Measurements from ENCODE around the gene MAPK11. TPM values are rescaled to one million over a fixed set of nuclear protein-coding genes. Genes with fewer than 3 reads are reported as not detected.
"Not testable (repeated sequence)": the region's sequence is repeated elsewhere in the genome, so short reads cannot be mapped to it uniquely, and the experiment has no call there.

The MAPK11 gene
- polyA plus RNA-seq, 4 donors: 6.8 to 9.4 (median 8.8) TPM

DNA sequence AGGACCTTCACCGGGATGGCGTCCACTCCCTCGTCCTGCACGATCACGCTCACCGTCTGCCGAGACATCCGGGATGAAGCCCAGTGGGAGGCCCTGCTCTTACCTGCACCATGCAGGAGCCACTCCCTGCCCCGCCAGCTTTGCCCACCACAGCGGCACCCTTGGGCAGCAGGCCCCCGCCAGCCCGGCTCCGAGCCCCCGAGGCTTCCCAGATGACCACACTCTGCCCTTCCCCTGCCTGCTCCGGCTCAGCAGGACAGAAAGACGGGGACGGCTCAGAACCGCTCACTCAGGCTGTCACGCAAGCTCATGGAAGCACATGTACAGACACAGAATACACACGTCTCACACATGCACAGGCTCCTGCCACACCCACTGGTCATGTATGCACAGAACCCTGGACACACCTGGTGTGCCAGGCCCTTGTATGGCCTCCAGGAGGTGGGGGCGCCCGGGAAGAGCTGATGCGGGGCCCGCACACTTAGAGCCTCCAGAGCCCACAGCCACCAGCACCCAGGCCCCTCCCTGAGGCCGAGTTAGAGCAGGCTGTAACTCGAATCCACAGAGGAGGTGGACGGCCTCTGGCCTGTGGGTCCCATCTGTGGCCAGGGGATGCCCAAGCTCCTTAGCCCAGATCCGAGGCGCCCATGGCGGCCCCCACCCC is 8.9 kb upstream of the MAPK11 start:
- no peak for DNase-seq (ENCODE audit: low read depth in 4 of 4, low spot score in 2 of 4)

DNA sequence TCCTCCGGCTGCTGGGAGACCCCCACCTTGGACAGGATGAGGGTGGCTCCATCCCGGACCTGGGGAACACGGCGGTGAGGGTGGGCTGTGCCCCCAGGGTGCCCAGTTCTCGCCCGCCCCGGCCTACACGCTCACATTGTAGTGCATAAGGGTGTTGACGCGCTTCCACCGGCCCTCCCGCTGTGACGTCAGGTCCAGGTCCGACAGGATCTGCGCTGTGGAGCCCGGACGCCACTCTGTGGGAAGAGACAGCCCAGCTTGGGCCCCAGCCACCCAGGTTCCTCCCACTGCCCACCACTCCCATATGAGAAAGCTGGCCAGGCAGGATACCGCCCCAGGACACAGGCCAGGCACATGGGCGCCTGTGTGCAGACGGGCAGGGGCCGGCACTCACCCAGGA is 8.3 kb upstream of the MAPK11 start:
- DNase-seq (ENCODE audit: low read depth in 4 of 4, low spot score in 2 of 4): no peak

DNA sequence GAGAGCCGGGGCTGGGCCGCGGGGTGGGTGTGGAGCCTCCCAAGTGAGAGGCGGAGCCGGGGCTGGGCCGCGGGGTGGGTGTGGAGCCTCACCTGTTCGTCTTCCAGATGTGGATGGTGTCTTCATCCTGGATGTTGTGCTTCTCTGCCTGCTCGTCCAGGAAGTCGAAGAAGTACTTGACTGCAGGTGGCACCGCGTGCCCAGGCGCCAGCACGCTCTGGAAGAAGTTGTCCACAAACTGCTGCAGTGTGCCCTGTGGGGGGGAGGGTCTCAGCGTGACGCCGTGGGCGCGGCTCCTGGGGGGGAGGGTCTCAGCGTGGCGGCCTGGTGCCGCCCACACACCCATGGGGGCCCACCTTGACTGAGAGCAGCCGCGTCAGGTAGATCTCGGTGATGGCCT is 7.6 kb upstream of the MAPK11 start:
- no peak for DNase-seq (ENCODE audit: low read depth in 4 of 4, low spot score in 2 of 4)

DNA sequence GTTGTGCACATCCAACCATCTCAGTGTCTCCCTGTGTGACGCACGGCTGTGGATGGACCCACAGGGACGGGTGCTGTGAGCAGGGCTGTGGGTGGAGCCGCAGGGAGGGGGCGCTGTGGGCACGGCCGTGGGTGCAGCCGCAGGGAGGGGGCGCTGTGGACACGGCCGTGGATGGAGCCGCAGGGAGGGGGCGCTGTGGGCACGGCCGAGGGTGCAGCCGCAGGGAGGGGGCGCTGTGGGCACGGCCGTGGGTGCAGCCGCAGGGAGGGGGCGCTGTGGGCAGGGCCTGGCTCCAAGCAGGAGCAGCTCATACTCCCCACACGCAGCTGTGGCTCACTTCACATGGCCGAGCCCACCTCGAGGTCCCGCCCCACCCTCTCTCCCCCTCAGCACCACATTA is 6.0 kb upstream of the MAPK11 start:
- DNase-seq (ENCODE audit: low read depth in 4 of 4, low spot score in 2 of 4): no peak

DNA sequence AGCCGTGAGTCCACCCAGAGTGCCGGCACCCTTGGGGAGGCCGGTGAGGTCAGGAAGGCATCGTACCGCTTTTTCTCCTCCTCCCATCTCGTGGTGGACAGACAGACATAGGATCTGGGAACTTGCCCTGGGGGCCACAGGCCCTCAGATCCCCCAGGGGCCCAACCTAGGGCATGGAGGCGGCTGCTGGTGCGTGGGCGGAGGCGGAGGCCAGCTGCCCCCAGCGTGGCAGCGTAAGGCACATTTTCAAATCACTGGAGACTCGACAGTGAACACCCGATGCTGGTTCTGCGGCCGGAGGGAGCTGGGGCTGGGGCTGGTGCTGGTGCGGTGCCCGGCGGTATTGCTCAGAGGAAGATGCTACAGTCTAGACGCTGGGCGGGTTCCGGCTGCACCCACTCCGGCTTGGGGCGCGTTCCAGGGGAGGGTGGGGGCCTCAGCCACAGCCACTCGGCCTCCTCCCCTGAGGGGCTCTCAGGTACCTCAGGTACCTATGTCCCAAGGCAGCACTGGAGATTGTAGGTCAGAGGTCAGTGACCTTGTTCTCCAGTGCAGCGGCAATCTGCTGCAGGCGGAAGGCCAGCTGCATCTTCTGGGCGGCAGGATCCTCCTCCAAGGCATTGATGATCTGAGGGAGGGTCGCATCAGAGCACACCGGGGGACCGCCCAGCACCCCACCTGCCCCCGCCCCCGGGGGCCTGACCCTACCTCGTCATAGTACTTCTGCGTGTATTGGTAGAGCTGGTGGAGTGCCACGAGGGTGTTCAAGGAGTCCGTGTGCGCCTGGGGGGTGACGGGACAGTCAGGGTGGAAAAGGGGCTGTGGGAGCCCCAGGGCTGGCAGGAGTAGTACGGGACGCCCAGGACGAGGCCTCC is 5.2 kb upstream of the MAPK11 start:
- no peak for DNase-seq (ENCODE audit: low read depth in 4 of 4, low spot score in 2 of 4)

DNA sequence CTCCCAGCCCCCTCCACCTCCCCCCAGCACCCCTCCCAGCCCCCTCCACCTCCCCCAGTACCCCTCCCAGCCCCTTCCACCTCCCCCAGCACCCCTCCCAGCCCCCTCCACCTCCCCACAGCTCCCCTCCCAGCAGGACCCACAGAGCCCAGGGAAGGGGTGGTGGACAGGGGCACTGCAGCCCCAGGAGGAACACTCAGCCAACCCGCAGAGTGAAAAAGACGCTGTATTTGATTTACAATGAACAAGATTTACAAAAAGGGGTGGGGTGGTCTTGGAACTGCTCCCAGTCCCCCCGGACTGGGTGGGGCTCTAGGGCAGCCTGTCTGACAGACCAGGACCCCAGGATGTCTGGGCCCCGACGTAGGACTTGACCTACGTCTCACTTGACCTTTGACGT is 4.6 kb upstream of the MAPK11 start:
- no peak for DNase-seq (ENCODE audit: low read depth in 4 of 4, low spot score in 2 of 4)

DNA sequence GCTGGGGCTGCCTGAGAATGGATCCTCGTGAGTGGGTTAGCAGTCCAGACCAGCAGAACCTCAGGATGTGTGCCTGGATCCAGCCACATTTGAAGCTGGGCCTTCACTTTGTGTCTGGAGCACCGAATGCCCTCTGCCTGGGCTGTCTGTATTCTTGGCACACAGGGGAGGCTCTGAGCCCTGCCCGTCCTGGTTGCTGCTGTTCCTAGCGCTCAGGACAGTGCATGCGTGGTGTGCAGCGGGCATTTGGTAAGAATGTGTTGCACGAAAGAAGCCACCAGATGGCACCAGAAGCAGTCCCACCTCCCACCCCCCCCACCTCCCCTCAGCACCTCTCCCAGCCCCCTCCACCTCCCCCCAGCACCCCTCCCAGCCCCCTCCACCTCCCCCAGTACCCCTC is 4.1 kb upstream of the MAPK11 start:
- DNase-seq (ENCODE audit: low read depth in 4 of 4, low spot score in 2 of 4): no peak

DNA sequence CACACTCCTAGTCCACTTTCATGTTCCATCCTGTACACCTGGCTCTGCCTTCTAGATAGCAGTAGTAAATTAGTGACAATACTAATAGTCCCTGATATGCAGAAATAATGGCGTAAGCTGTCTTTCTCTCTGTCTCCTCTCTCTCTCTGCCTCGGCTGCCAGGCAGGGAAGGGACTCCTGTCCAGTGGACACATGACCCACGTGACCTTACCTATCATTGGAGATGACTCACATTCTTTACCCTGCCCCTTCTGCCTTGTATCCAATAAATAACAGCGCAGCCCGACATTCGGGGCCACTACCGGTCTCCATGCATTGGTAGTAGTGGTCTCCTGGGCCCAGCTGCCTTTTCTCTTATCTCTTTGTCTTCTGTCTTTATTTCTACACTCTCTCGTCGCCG is 3.6 kb upstream of the MAPK11 start:
- not testable (repeated sequence) for DNase-seq (ENCODE audit: low read depth in 4 of 4, low spot score in 2 of 4)

DNA sequence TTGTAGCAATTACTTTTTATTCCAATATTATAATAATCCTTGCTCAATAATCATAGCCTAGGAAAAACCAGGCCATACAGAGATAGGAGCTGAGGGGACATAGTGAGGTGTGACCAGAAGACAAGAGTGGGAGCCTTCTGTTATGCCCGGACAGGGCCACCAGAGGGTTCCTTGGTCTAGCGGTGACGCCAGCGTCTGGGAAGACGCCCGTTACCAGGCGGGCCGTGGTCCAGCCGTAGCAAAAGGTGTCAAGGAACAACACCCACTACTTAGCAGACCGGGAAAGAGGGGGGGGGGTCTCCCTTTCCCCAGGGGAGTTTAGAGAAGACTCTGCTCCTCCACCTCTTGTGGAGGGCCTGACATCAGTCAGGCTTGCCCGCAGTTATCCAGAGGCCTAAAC is 3.2 kb upstream of the MAPK11 start:
- not testable (repeated sequence) for DNase-seq (ENCODE audit: low read depth in 4 of 4, low spot score in 2 of 4)

DNA sequence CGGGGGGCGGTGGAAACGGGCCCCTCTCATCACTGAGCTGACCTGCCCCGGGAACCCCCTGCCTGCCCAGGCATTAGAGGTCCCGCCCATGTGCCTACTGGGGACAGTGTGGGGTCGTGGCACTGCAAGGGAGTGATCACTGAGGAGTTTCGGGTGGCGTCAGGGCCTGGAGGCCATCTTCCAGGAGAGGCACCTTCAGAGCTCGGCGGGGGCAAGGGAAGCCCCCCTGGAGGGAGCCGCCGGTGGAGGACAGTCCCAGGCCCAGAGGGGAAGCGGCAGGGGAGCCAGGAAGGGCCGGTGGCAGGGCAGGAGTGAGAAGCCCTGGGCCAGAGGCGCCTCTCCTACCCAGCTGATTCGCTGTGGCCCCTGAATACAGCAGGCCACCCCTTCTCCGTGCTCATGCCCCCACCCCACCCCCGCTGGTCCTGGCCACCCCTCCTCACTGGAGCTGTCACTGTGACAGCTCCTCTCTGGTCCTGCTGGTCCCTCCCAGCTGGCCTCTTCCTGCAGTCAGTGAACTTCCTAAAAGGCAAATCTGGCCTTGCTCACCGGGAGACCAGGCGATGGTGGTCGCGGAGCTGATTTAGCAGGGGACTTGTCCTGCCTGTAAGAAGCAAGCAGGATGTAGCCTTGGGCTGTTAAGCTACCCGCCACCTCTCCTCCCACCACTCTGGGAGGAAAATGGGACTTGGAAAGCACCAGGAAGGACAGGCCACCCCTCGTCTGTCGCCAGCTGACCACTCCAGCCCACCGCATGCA is 2.0 kb upstream of the MAPK11 start:
- DNase-seq (ENCODE audit: low read depth in 4 of 4, low spot score in 2 of 4): no peak

DNA sequence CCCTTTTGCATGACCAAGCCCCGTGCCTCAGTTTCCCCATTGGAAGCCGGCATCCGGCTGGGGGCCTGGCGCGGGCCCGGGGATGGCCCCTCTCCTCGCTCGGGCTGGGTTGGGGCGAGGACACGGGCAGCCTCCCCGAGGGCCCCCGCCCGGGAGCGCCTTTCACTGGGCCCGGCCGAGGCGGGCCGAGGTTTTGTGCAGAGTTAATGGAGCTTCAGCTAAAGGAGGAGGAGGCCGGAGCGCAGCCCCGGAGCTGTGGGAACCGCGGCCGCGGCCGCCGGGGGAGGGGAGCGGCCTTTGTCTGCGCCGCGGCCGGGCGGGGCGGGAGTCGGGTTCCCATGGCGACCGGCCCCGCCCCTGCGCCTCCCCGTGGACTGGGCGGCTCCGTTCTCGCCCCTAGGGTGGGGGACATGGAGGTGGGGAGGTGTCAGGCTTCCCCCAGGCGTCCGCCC is 1.4 kb upstream of the MAPK11 start:
- no peak for DNase-seq (ENCODE audit: low read depth in 4 of 4, low spot score in 2 of 4)

DNA sequence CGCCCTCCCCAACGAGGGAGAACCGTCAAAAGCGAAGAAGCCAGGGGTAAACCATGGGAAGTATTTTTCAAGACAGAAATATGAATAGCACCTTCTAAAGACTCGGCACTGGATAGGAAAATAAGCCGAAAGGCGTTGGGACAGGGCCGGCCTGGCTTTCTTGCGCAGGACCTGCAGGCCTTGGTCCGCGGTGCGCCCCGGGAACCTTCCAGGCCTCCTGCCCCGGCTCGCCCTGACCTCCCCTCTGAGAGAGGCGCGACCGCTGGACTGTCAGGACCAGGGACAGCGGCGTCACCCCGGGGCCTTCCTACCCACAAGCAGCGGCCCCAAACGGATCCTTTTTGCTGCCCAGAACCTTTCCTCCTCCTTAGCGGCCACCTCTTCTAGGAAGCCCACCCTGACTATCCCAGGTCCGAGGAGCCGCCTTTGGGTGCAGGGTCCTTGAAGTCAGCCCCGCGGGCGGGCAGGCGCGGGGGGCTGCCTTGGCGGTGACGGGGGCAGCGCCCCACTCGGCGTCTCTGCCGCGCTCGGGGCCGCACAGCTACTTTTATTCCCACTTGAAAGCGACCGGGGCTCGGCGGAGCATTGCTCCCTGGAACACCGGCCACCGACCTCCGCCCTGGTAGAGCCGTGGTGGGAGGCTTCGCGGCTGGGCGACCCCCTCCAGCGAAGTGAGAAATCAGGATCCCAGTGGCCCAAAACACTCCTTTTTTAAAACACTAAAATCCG is 650 bp upstream of the MAPK11 start:
- DNase-seq (ENCODE audit: low read depth in 4 of 4, low spot score in 2 of 4): no peak

DNA sequence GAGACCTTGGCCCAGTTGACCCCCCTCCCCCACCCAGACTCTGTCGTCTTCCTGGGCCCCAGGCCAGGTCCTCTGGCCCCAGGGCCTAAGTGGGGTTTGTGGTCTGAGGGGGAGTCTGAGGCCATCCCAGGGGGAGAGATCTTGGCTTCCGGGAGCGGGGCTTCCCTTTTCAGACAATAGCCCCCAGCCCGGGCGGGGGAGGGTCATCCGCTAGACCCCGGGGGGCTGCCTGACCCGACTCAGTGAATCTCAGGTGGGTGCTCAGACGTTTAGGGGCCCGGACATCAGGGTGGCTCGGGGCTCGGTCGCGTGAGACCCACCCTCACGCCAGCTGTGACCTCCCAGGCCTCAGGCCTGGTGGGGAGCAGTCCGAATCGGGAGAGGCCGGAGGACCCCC is 609 bp downstream of the MAPK11 start:
- no peak for DNase-seq (ENCODE audit: low read depth in 4 of 4, low spot score in 2 of 4)

DNA sequence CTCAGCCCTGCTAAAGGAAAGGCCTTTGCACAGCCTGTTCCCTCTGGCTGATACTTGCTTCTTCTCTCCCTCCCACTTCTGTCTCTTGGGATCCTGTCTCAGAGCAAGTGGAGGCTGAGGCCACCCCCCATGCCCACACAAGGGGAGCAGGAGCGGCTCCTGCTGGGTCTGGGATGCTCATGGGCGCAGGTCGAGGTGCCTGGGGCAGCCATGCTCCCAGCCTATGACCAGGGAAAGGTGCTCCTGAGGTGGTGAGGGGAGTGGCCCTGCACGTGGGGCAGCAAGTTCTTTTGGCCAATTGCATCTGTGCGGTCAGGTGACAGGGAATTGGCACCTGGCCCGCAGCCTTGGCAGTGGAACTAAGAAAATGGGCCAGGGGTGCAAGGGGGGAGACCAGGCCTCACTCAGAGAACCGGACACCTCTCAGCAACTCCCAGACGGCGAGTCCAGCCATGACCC is 1.5 kb downstream of the MAPK11 start:
- no peak for DNase-seq (ENCODE audit: low read depth in 4 of 4, low spot score in 2 of 4)

DNA sequence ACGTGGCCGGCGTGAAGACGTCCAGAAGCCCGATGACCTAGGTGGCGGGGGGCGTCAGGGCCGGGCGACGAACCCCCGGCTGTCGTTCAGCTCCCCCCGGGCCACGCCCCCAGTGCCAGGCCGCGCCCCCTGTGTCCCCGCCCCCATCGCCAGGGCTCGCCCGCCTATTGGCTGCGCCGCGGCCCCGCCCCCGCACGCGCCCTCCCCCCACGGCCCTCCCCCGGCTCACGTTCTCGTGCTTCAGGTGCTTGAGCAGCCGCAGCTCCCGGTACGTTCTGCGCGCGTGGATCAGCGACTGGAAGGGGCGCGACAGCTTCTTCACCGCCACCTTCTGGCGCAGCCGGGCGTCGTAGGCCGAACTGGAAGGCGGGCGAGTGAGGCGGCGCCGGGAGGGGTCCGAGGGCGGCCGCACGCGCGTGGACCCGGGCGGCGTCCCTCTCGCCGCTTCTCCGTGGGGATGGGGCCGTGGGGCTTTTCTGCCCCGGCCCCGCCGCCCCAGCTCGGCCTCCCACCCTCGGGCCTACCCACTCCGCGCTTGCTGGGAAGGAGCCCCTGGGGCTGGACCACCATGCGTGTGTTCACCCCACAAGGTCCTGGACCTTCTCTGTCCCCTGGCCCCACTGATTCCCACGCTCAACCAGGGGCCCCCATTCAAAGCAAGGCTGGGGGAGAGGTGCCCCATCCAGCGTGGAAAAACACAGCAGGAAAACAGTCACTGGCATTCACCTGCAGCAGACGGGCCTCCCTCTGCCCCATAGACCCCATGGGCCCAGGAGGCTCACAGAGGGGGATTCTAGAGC is 2.4 kb downstream of the MAPK11 start:
- no peak for DNase-seq (ENCODE audit: low read depth in 4 of 4, low spot score in 2 of 4)

DNA sequence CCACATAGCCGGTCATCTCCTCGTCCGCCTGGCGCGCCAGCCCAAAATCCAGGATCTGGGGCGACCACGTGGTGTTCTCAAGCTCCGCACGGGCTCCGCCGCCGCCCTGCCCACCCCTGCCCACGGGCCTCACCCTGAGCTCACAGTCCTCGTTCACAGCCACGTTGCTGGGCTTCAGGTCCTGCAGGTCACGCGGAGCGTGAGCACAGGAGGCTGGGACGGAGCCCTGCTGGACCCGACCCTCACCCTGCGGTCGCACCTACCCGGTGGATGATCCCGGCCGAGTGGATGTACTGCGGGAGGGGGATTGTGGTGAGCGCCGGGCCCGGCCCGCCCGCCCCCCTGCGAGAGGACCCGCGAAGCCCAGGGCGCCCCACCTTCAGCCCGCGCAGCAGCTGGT is 3.2 kb downstream of the MAPK11 start:
- no peak for DNase-seq (ENCODE audit: low read depth in 4 of 4, low spot score in 2 of 4)

DNA sequence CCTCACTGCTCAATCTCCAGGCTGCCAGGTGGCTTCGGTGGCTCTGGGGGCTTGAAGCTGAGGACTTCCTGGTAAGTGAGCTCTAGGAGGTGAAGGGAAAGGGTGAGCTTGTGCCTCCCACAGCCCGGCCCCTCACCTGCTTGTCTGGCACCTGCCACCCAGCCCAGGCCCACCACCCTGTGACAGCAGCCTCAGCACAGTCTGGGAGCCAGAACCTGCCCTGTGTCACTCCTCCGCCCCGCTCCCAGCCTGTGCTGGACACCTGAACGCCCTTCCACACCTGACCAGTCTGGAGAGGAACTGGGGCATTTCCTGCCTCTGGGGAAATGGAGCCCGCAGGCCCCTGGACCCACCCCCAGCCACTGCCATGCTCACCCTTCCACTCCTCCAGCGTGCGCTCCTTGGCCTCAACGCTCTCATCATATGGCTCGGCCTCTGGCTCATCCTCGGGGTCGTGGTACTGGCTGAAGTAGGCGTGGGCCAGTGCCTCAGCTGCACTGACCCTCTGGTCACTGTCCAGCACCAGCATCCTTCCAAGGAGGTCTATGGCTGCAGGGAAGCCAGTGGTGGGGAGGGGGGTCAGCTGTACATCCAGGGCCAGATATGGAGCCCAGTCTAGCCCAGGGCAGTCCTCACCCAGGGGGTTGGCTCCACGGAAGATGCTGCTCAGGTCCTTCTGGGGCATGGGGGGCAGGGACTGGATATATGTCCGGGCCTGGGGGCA is 5.1 kb downstream of the MAPK11 start:
- DNase-seq (ENCODE audit: low read depth in 4 of 4, low spot score in 2 of 4): no peak

DNA sequence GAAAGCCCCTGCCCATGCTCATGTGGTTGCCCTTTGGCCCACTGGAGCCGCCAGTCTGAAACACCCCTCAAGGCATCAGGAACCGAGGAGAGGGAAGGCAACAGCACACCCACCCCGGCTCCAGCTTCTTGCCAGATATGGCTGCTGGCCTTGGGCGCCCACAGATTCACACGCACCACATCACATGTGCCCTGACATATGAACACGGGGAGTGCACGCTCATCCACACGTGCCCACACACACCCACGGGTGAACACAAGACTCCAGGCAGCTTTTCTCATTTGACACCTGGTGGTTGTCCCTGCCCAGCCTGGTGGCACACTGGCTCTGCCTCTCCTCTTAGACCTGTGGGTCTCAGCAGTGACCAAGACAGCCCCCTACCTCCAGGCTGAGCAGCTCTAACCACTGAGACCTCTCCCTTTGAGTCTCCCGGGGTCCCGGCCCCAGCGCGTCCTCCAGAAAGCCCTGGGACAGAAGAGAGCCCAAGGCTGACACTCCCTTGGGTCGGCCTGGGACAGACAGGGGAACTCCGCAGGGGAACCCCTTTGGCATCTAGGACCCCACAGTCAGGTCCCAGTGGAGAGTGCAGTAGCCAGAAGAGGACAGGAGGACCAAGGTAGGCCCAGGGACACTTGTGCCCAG is 6.0 kb downstream of the MAPK11 start:
- DNase-seq (ENCODE audit: low read depth in 4 of 4, low spot score in 2 of 4): no peak
